ENCODE results near the gene BRSK2.

GRCh38 chr11:1351278-1351937, 38.3 kb upstream of the BRSK2 start:
- TF ChIP-seq CTCF (conservative IDR thresholded peaks at IDR 0.05 in 1 of 2, IDR thresholded peaks at IDR 0.05 in 1 of 2; ENCODE audit: extremely low read depth in 1 of 2, insufficient read depth in 1 of 2, low read depth in 1 of 2, low read length in 2 of 2) (no peak), EZH2 (IDR thresholded peaks at IDR 0.05; ENCODE audit: borderline replicate concordance, low read length) (no peak)
